ENCODE measurements around the gene IMMP2L. TPM values are rescaled to one million over a fixed set of nuclear protein-coding genes. Genes with fewer than 3 reads are reported as not detected.

The IMMP2L gene
- total and polyA plus RNA-seq, 2 of the 8 experiments (the other 6 are each of a cell fraction or from before 2014, with no cell fraction given), result 2.3 to 10.1 TPM

GRCh38 chr7:111232249-111233084, 329.8 kb downstream of the IMMP2L start:
- Histone ChIP-seq H4K8ac (ENCODE audit: extremely low read depth, insufficient read depth, low read length) (no peak overlapping the region), H4K5ac (ENCODE audit: insufficient read length, low read depth, low read length) (no peak overlapping the region), H3K18ac (ENCODE audit: extremely low read depth, low read length) (no peak overlapping the region), H3K79me2 (ENCODE audit: control insufficient read depth in 1 of 2, insufficient read depth in 2 of 2, low read length in 2 of 2) (no peaks in the 10 kb centered on the region), H3K4me2 (ENCODE audit: insufficient read depth in 1 of 2, low read depth in 2 of 2, low read length in 2 of 2) (no peak overlapping the region), H3K9ac (replicated peaks in 1 of 4; ENCODE audit: extremely low read depth in 1 of 4, low read depth in 3 of 4, low read length in 3 of 4) (no peak overlapping the region), H2AFZ (ENCODE audit: low read length) (no peak overlapping the region), H3K9me3 (ENCODE audit: insufficient read depth in 2 of 2, low read depth in 1 of 2, low read length in 1 of 2) (no peaks in the 10 kb centered on the region), H2BK120ac (replicated peaks; ENCODE audit: low read depth, low read length) (no peak overlapping the region), H3K36me3 (ENCODE audit: control insufficient read depth in 2 of 4, insufficient read depth in 4 of 4, low read length in 3 of 4) (no peaks in the 10 kb centered on the region), H3K4me1 (replicated peaks in 1 of 4; ENCODE audit: control insufficient read depth in 3 of 4, insufficient read depth in 4 of 4, low read length in 3 of 4) (no peaks in the 10 kb centered on the region), H3K23me2 (ENCODE audit: low read depth, low read length) (peaks cover 1% of the 10 kb centered on the region; the same call in 1 of the 2 replicates), H3K4me3 (ENCODE audit: extremely low read depth in 1 of 4, insufficient read depth in 2 of 4, low read depth in 3 of 4, low read length in 4 of 4) (no peak overlapping the region), H2BK5ac (ENCODE audit: low read depth, low read length) (no peak overlapping the region), H3K27ac (ENCODE audit: low read depth, low read length) (no peak overlapping the region), H2BK12ac (ENCODE audit: low read depth, low read length) (no peak overlapping the region), H4K20me1 (replicated peaks in 1 of 2; ENCODE audit: control insufficient read depth in 1 of 2, insufficient read depth in 2 of 2, low read length in 2 of 2) (no peaks in the 10 kb centered on the region), H2BK15ac (ENCODE audit: low read length) (no peak overlapping the region), H2BK20ac (ENCODE audit: low read length) (no peak overlapping the region), H3K56ac (replicated peaks; ENCODE audit: insufficient read length, low read depth, low read length) (no peak overlapping the region), H3K14ac (ENCODE audit: insufficient read length) (no peak overlapping the region), H3K79me1 (ENCODE audit: low read depth, low read length) (no peaks in the 10 kb centered on the region), H2AK5ac (ENCODE audit: low read depth, low read length) (no peak overlapping the region), H3K27me3 (replicated peaks in 1 of 4; ENCODE audit: control insufficient read depth in 3 of 4, extremely low read depth in 1 of 4, insufficient read depth in 3 of 4, low read length in 3 of 4) (no peaks in the 10 kb centered on the region), H3K4ac (replicated peaks; ENCODE audit: insufficient read length, low read depth, low read length) (no peak overlapping the region), H3K23ac (ENCODE audit: insufficient read length) (no peak overlapping the region), H4K91ac (replicated peaks; ENCODE audit: insufficient read length, low read length) (no peak overlapping the region)
- TF ChIP-seq CTBP2 (IDR thresholded peaks at IDR 0.05; ENCODE audit: borderline replicate concordance, insufficient read depth, insufficient read length, low read length) (no peak), CREB1 (IDR thresholded peaks at IDR 0.05) (no peak)
- DNase-seq (ENCODE audit: low read depth in 1 of 2, low spot score in 2 of 2), result no peak
- WGBS, 2 experiments (ENCODE audit: extremely low coverage in 1 of 2, insufficient coverage in 1 of 2, insufficient read length in 1 of 2, insufficient replicate concordance in 2 of 2, low coverage in 1 of 2, low lambda C conversion rate in 2 of 2, missing lambda C conversion rate in 1 of 2), result 89% methylated on average over 3 of the region's 3 CpGs; no CpG with 5 or more reads in 1 of the 2 experiments
- ChIA-PET POLR2A (ENCODE audit: partially characterized antibody) (no interaction called here), CTCF (ENCODE audit: partially characterized antibody) (interaction anchor here (0.6 kb wide), 1 partner anchor 687 kb away, joined by 4 read pairs; no protein-coding TSS in a partner anchor)
- no peak for FAIRE-seq

Data from H1 (cell line).